Heart left ventricle (tissue), 16 donors: ENCODE data around the gene UVRAG. TPM values are rescaled to one million over a fixed set of nuclear protein-coding genes. Genes with fewer than 3 reads are reported as not detected.
A peak's percentile ranks its signal among the peaks of the same experiment; 100 is the strongest.

ENCODE experiments used
- ATAC-seq, 4 donors: fragments of 200-7000 bp; cut with Tn5 transposase; one replicate each; pipeline ENCODE4 v1.9.1; 2020 to 2022; ENCODE audit warnings: moderate library complexity in 4 of 4, mild to moderate bottlenecking in 3 of 4, moderate number of reproducible peaks in 1 of 4
- DNase-seq, 5 donors: peaks; one replicate each; pipeline ENCODE4 v3.0.0-alpha.2; 2020
- H3K27ac ChIP-seq, 12 donors: fragments of 200-600 bp; sonication (generic) in 4 of 12; one replicate each; pipeline versions ENCODE4 v1.5.0 to v1.8.0; 2016 to 2022; ENCODE audit warnings: mild to moderate bottlenecking in 2 of 12
- H3K27me3 ChIP-seq, 9 donors: fragments of 200-600 bp; sonication (generic) in 2 of 9; one replicate each; pipeline versions ENCODE4 v1.5.1 to v1.8.0; 2016 to 2022; ENCODE audit warnings: mild to moderate bottlenecking in 3 of 9
- H3K36me3 ChIP-seq, 9 donors: fragments of 200-600 bp; sonication (generic) in 2 of 9; one replicate each; pipeline versions ENCODE4 v1.5.0 to v1.8.0; 2018 to 2022; ENCODE audit warnings: mild to moderate bottlenecking in 2 of 9
- H3K4me1 ChIP-seq, 12 donors: fragments of 200-600 bp; sonication (generic) in 4 of 12; one replicate each; pipeline versions ENCODE4 v1.5.0 to v1.8.0; 2016 to 2022; ENCODE audit warnings: mild to moderate bottlenecking in 3 of 12
- H3K4me3 ChIP-seq, 12 donors: fragments of 200-600 bp; sonication (generic) in 4 of 12; one replicate each; pipeline versions ENCODE4 v1.5.0 to v1.8.0; 2017 to 2022; ENCODE audit warnings: mild to moderate bottlenecking in 9 of 12, moderate library complexity in 4 of 12
- H3K9me3 ChIP-seq, 12 donors: fragments of 200-600 bp; sonication (generic) in 4 of 12; one replicate each; pipeline versions ENCODE4 v1.5.0 to v1.8.0; 2016 to 2022; ENCODE audit warnings: mild to moderate bottlenecking in 1 of 12
- POLR2A ChIP-seq, 2 donors: fragments of 450-650 bp; IDR thresholded peaks; one replicate each; pipeline ENCODE4 v1.6.1; 2017; ENCODE audit warnings: antibody characterized with exemption in 2 of 2, mild to moderate bottlenecking in 2 of 2, moderate library complexity in 2 of 2
- WGBS, 4 donors: extraction: QIAGEN DNeasy Blood & Tissue Kit in 2 of 4; methylation state at CpG; one replicate each; pipeline versions ENCODE4 v1.1.5 to v1.1.7; 2013 to 2018; 5-methylcytosine and 5-hydroxymethylcytosine counted together
- intact Hi-C, 10 donors: fragments of 100-400 bp; cut with DNase I; formaldehyde crosslinking; loops; one replicate each; pipeline versions ENCODE4 v1.11.1 to v1.14.2; 2022
- polyA plus RNA-seq, 2 donors: library from polyadenylated mRNA; stranded (reverse); fragments of 200-250 nt; gene quantifications; one replicate each; pipeline ENCODE4 v1.2.3, GENCODE V29; 2013
- total RNA-seq, 9 donors: library from RNA; depleted of rRNA in 2 of 9; stranded (reverse); fragments of >200 nt in 2 of 9; fragmentation: NEBNext Ultra II Directional in 3 of 9; extraction: Animal tissue kit (Norgen Biotek cat#: 25700) in 3 of 9; gene quantifications; one replicate each; pipeline versions ENCODE4 v1.1.0 to v1.2.4, GENCODE V29; 2016 to 2023
- TF ChIP-seq, protein P1 (sequence below), 12 donors: fragments of 200-600 bp; sonication (generic) in 4 of 12; IDR thresholded peaks; one replicate each; pipeline versions ENCODE4 v1.5.0 to v1.8.0; 2018 to 2022; ENCODE audit warnings: antibody characterized with exemption in 12 of 12, mild to moderate bottlenecking in 5 of 12
- donor health status: ischemic (EF 13 %, LVEDD 7.1; RV severe dilation, severe dysfunction).
- donor health status: healthy with polysubstance abuse.
- donor health status: DM: no; HTN: yes; CAD: no.
- donor health status: DM: no; HTN: no; CAD: no.
- donor health status: ischemic (EF 25% LVEDD 6.9; RV normal size, moderate dysfunction).
- donor health status: ischemic (EF 25% LVEDD 5.7; RV mildly dilated, moderate dysfunction).
- donor health status: healthy.
- donor health status: DM: yes; HTN: yes; CAD: no.
- donor health status: ischemic (EF 35%, LVEDD 5.7; RV mildly dilated, moderate dysfunction).
- donor health status: nonischemic (EF 11% LVEDD 7.7; RV severe dilation, severe dysfunction).
- donor health status: DM: yes; HTN: yes; CAD: no.
- donor health status: PGD.
- donor health status: ischemic (EF 29% LVEDD 5.4; RV normal size, mild dysfunction).
- donor health status: nonischemic (EF 23%, LVEDD 6.1; RV moderate dilation, normal function).

Gene UVRAG
- total and polyA plus RNA-seq, 11 donors: 4.5 to 22.6 (median 15.0) TPM

DNA sequence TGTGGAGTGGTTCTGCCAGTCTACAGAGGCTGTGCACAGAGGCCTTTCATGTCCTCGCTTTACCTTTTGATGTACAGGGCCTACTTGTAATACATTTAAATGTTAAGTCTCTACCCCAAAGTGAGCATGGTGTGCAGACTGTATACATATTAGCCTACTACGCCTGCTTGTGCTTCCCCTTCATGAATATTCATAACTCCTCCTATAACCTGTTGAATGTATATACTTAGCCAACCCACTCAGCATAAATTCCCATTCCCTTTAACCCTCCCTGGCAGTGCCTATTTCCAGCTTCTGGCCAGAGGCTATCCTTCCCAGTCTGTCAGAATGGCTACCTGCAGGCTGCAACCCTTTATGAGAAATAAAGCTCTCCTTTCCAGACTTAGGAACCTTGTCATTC, 275.2 kb downstream of the UVRAG start:
- Histone ChIP-seq H3K36me3 (peaks cover 0 to 6% (median 0%) of the 10 kb centered on the region in 9 donors), H3K27ac (no peak overlapping the region), H3K4me1 (peaks cover 0 to 25% (median 11%) of the 10 kb centered on the region in 12 donors), H3K9me3 (peaks cover 0 to 24% (median 5%) of the 10 kb centered on the region in 12 donors), H3K4me3 (no peak overlapping the region), H3K27me3 (no peaks in the 10 kb centered on the region)
- intact Hi-C loops: no loop called here
- no peak for TF ChIP-seq POLR2A (IDR thresholded peaks at IDR 0.05)
- TF ChIP-seq, protein P1, sequence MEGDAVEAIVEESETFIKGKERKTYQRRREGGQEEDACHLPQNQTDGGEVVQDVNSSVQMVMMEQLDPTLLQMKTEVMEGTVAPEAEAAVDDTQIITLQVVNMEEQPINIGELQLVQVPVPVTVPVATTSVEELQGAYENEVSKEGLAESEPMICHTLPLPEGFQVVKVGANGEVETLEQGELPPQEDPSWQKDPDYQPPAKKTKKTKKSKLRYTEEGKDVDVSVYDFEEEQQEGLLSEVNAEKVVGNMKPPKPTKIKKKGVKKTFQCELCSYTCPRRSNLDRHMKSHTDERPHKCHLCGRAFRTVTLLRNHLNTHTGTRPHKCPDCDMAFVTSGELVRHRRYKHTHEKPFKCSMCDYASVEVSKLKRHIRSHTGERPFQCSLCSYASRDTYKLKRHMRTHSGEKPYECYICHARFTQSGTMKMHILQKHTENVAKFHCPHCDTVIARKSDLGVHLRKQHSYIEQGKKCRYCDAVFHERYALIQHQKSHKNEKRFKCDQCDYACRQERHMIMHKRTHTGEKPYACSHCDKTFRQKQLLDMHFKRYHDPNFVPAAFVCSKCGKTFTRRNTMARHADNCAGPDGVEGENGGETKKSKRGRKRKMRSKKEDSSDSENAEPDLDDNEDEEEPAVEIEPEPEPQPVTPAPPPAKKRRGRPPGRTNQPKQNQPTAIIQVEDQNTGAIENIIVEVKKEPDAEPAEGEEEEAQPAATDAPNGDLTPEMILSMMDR (IDR thresholded peaks at IDR 0.05): no peak
- 93 to 98% (median 97%) methylated on average over 2 of the region's 2 CpGs for WGBS, 4 donors
- ATAC-seq (no peak), DNase-seq (no peak)

DNA sequence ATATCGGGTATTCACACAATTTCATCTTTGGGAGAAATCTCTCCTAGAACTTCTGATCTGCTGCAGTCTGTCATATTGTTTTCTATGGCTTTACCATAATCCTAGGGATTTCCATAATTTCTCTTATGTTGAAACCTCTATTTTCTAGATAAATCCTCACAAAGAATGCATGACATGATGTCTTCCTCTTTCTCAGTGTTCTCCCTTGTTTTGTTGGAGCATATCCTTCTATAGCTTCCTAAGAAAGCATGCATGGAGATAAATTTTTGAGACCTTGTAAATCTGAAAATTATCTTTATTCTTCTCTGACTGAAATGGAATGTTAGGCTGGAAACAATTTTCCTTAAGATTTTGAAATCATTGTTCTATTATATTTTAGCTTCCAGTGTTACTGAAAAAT, 275.8 kb downstream of the UVRAG start:
- no peak for DNase-seq
- no peak overlapping the region for H3K4me3 ChIP-seq
- peaks cover 0 to 24% (median 5%) of the 10 kb centered on the region in 12 donors for H3K9me3 ChIP-seq
- no peak for ATAC-seq
- 96 to 100% (median 99%) methylated on average over 1 of the region's 1 CpG for WGBS, 4 donors
- peaks cover 0 to 6% (median 0%) of the 10 kb centered on the region in 9 donors for H3K36me3 ChIP-seq
- intact Hi-C loops: no loop called here
- no peak for TF ChIP-seq POLR2A (IDR thresholded peaks at IDR 0.05)
- TF ChIP-seq, protein P1 (IDR thresholded peaks at IDR 0.05): no peak
- H3K27ac ChIP-seq: no peak overlapping the region
- H3K4me1 ChIP-seq: peaks cover 0 to 19% (median 10%) of the 10 kb centered on the region in 12 donors
- H3K27me3 ChIP-seq: no peaks in the 10 kb centered on the region

- H3K36me3 ChIP-seq: peaks cover 0 to 5% (median 0%) of the 10 kb centered on the region in 9 donors
- ATAC-seq (peak; percentile 71 to 85 (median 76)), DNase-seq (no peak)
- H3K27ac ChIP-seq: no peak overlapping the region
- intact Hi-C loops: no loop called here
- H3K9me3 ChIP-seq: peaks cover 0 to 22% (median 5%) of the 10 kb centered on the region in 12 donors
- H3K4me1 ChIP-seq: peaks cover 0 to 15% (median 9%) of the 10 kb centered on the region in 12 donors
- 37 to 43% (median 40%) methylated on average over 4 of the region's 4 CpGs for WGBS, 4 donors
- TF ChIP-seq, protein P1 (IDR thresholded peaks at IDR 0.05): no peak
- TF ChIP-seq POLR2A (IDR thresholded peaks at IDR 0.05): no peak
- no peak overlapping the region for H3K4me3 ChIP-seq
- no peaks in the 10 kb centered on the region for H3K27me3 ChIP-seq
Measured at GRCh38 chr11:76094740-76095139, 279.7 kb downstream of the UVRAG start.

DNA sequence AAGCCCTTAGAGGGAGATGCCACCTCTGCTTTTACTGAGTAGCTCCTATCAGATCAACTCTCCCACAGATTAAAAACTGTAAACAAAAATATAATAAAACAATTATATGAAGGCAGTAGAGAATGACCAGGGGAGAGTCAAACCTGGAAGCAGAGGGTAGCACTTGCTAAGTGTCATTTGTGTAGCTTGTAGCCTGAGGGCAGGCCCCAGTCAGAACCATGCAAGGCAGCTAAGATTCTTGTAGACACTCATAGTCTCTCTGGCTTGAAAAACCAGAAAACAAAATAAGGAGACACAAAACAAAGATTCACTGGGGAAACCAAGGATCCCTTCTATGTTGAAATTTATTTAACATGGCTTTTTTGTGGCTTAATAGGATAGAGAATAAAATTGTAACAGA, 280.9 kb downstream of the UVRAG start:
- Histone ChIP-seq H3K36me3 (no peaks in the 10 kb centered on the region), H3K27ac (no peak overlapping the region), H3K4me3 (no peak overlapping the region), H3K27me3 (no peaks in the 10 kb centered on the region), H3K9me3 (peaks cover 0 to 10% (median 2%) of the 10 kb centered on the region in 12 donors), H3K4me1 (peaks cover 0 to 15% (median 9%) of the 10 kb centered on the region in 12 donors)
- ATAC-seq: no peak
- intact Hi-C loops: no loop called here
- DNase-seq: no peak
- TF ChIP-seq, protein P1 (IDR thresholded peaks at IDR 0.05): no peak
- no peak for TF ChIP-seq POLR2A (IDR thresholded peaks at IDR 0.05)
